Mucosa of rectum (tissue), 2 donors: ENCODE measurements around the gene GNG3.
A peak's percentile ranks its signal among the peaks of the same experiment; 100 is the strongest.

Source experiments
- H3K27ac ChIP-seq, 2 donors: one replicate each; pipeline ENCODE4 v1.7.0; 2013; ENCODE audit warnings: inconsistent platforms in 2 of 2, low read depth in 2 of 2, low read length in 2 of 2
- H3K27me3 ChIP-seq, 2 donors: one replicate each; pipeline ENCODE4 v1.7.0; 2013; ENCODE audit warnings: low read length in 2 of 2; ENCODE audit not compliant: control insufficient read depth in 2 of 2, insufficient read depth in 2 of 2
- H3K36me3 ChIP-seq, 2 donors: one replicate each; pipeline ENCODE4 v1.7.0; 2013; ENCODE audit warnings: low read length in 2 of 2; ENCODE audit not compliant: control insufficient read depth in 2 of 2, insufficient read depth in 2 of 2
- H3K4me1 ChIP-seq, 2 donors: one replicate each; pipeline ENCODE4 v1.7.0; 2013; ENCODE audit warnings: low read length in 2 of 2, mild to moderate bottlenecking in 1 of 2; ENCODE audit not compliant: control insufficient read depth in 2 of 2, insufficient read depth in 2 of 2
- H3K4me3 ChIP-seq, 2 donors: one replicate each; pipeline ENCODE4 v1.7.0; 2013; ENCODE audit warnings: low read length in 2 of 2
- H3K9ac ChIP-seq, 2 donors: one replicate each; pipeline ENCODE4 v1.7.0; 2013; ENCODE audit warnings: low read length in 2 of 2, low read depth in 1 of 2, mild to moderate bottlenecking in 1 of 2
- H3K9me3 ChIP-seq, 2 donors: one replicate each; pipeline ENCODE4 v1.7.0; 2013; ENCODE audit warnings: low read length in 2 of 2; ENCODE audit not compliant: control insufficient read depth in 2 of 2
- donor health status: healthy.
- donor health status: Normal muscosa, but diverticular disease.

The GNG3 gene

DNA sequence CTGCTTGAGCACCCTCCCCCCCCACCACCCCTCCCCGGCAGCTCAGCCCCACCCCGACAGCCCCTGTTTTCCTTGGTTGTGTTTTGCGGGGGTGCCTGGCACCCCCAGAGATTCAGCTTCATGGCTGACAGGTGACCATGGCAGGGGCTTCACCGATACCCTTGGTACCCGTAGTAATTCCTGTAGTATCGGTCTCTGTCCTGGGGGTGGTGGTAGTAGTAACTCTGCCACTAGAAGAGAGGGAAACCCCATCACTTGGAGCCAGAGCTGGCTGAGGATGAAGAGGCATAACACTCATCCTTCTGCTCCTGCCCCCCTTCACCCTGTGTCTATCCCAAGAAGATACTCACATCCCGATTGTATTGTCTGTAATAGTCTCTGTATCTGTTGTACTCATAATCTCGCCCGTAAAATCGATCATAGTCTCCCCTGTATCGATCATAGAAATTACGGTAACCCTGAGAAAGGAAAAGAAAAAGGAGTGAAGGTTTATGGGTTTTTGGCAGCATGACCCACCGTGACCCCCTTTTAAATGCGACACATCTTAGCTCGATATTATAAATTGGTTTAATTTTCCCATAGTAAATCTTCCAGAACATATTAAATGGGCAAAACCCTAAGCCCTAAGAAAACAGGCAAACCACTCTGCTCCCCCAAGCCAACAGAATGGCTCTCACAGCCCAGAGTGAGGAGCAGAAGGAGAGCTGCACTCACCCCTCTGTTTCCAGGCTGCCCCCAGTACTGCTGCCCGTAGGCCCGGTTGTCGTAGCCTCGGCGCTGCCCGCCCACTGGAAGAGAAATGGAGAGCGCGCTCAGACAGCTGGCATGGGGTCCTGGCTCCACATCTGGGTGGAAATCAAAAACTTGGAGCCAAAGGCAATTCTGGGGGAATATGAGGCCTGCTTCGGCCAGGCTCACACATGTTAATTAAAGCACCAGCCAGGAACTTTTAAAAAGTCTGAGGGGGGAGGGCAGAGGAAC, 8.0 kb downstream of the GNG3 start:
- Histone ChIP-seq H3K27me3 (no peaks in the 10 kb centered on the region), H3K9ac (no peak overlapping the region), H3K4me1 (peaks cover 11 to 15% of the 10 kb centered on the region in 2 donors), H3K36me3 (peaks cover 73 to 74% of the 10 kb centered on the region in 2 donors), H3K4me3 (no peak overlapping the region), H3K9me3 (no peaks in the 10 kb centered on the region), H3K27ac (no peak overlapping the region)

DNA sequence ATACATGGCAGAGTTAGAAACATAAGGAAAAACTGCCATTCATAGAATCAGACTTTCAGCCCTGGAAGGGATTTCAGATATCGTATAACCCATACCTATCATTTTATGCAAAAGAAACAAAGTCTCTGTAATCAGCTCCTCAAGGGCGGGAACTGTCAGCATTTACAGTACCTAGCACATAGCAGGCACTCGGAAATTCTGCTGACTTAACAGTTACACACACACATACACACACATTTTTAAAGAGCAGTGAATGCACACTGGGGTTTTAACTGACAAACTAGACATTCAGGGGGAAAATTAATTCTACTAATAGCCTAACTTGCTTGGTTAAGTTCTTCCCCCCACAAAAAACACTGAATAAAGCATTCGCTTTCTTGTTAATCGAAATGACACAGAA, 8.7 kb downstream of the GNG3 start:
- Histone ChIP-seq H3K4me1 (peaks cover 10 to 12% of the 10 kb centered on the region in 2 donors), H3K9me3 (no peaks in the 10 kb centered on the region), H3K4me3 (no peak overlapping the region), H3K27me3 (no peaks in the 10 kb centered on the region), H3K36me3 (peaks cover 77% of the 10 kb centered on the region in 2 donors), H3K9ac (no peak overlapping the region), H3K27ac (no peak overlapping the region)

DNA sequence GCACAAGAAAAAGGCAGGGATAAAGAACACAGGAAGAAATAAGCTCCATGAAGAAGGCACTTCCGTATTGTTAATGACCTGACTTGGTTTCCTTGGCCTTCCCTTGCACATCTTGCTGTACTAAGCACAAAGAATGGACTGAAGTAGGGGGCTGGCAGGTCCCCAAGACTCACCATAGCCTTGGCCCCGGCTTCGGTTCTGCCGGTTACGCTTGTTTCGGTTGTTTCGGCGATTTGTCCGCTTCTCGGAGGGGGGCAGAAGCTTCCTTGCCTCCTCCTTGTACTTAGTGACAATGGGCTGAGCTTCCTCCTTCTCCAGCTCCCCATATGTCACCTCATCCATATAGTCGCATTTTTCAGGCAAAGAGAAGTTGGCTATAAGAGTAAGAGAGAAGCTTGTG, 9.3 kb downstream of the GNG3 start:
- Histone ChIP-seq H3K4me3 (no peak overlapping the region), H3K36me3 (peaks cover 78 to 81% of the 10 kb centered on the region in 2 donors), H3K27me3 (no peaks in the 10 kb centered on the region), H3K4me1 (peaks cover 10 to 12% of the 10 kb centered on the region in 2 donors), H3K27ac (no peak overlapping the region), H3K9me3 (no peaks in the 10 kb centered on the region), H3K9ac (no peak overlapping the region)

DNA sequence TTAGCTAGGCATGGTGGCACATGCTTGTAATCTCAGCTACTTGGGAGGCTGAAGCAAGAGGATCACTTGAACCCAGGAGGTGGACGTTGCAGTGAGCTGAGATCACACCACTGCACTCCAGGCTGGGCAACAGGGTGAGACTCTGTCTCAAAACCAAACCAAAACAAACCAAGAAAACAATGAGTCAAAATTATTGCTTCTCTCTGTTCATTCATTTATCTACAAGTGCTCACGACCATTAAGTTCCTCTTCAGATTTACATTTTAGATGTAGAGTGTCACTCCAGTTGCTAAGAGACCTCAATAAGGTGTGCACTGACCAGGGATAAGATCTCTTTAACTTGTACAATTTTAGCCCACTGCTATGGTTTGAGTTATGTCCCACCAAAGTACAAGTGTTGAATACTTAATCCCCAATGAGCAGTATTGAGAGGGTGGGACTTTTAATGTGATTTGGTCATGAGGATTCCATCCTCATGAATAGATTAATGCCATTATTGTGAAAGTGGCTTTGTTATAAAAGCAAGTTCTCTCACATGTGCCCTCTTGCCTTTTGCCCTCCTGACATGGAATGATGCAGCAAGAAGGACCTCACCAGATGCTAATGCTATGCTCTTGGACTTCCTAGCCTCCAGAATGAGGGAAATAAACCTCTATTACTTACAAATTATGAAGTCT, 12.0 kb downstream of the GNG3 start:
- Histone ChIP-seq H3K9ac (no peak overlapping the region), H3K4me3 (no peak overlapping the region), H3K27me3 (no peaks in the 10 kb centered on the region), H3K36me3 (peaks cover 88 to 90% of the 10 kb centered on the region in 2 donors), H3K9me3 (no peaks in the 10 kb centered on the region), H3K27ac (no peak overlapping the region), H3K4me1 (peaks cover 8% of the 10 kb centered on the region in 2 donors)

DNA sequence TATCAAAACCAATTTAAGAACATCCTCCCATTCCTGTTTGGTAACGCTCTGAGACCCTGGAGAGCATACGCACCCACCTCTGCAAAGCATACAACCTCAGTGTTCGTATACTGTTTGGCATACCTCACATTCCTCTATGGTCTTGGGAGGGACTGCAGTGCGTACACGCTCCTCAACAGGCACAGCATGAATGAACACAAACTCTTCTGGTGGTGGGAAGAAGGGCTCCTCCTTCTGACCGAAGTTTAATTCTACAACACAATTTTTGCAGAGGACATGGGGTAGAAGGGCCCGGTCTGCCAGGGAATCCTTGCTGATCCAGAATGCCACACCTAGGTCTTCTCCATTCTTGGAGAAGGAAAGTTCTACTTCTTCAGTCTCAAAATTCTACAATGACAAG, 14.5 kb downstream of the GNG3 start:
- H3K4me1 ChIP-seq, result peaks cover 14 to 20% of the 10 kb centered on the region in 2 donors

DNA sequence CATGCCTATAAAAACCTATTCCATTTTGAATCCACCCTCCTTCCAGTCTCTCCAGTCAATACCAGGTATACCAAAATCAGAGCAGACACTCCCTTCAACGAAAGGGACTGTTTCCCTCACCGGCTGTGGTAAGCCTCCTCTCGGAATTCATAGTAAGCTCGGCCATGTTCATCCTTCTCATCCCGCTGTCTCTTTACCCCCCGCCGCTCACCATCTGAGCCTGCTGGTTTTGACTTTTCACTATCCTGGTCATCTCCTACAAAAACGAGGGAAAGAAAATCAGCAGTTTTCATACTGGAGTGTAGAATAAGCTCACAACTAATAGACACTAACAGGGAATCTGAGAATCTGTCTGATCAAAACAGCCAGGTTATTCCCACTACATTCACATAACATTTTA, 16.7 kb downstream of the GNG3 start:
- no peak overlapping the region for H3K9ac ChIP-seq
- no peak overlapping the region for H3K27ac ChIP-seq
- H3K4me3 ChIP-seq, result peak overlapping the region; percentile 28 to 95

More for the DNA sequence above, 14.5 kb downstream of the GNG3 start:
- H3K27ac ChIP-seq, result no peak overlapping the region
- no peak overlapping the region for H3K9ac ChIP-seq
- no peaks in the 10 kb centered on the region for H3K27me3 ChIP-seq
- no peaks in the 10 kb centered on the region for H3K9me3 ChIP-seq
- peaks cover 65 to 67% of the 10 kb centered on the region in 2 donors for H3K36me3 ChIP-seq
- H3K4me3 ChIP-seq, result no peak overlapping the region

DNA sequence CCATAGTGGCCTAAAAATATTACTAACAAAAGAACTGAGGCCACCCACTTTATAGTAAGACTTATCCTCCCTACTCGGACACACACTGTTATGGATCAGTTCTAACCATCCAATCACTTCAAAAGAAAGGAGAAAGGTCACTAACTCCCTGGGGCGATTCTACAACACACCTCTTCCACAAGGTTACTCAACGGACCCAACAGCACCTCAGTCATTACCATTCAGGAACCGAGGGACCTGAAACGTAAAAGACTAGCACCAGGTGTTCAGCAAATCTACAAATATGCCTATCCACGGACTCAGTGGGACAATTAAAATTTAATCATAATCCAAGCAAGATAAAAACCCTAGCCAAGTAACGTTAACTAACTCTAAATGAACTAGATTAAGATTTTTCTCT, 18.2 kb downstream of the GNG3 start:
- Histone ChIP-seq H3K4me3 (peak overlapping the region; percentile 95 to 98), H3K27ac (peak overlapping the region; percentile 93), H3K4me1 (peaks cover 29 to 31% of the 10 kb centered on the region in 2 donors), H3K36me3 (peaks cover 35 to 37% of the 10 kb centered on the region in 2 donors), H3K9ac (peak overlapping the region; percentile 81 to 89), H3K27me3 (no peaks in the 10 kb centered on the region), H3K9me3 (no peaks in the 10 kb centered on the region)

More for the DNA sequence above, 16.7 kb downstream of the GNG3 start:
- no peaks in the 10 kb centered on the region for H3K9me3 ChIP-seq
- H3K27me3 ChIP-seq, result no peaks in the 10 kb centered on the region
- peaks cover 20 to 22% of the 10 kb centered on the region in 2 donors for H3K4me1 ChIP-seq
- H3K36me3 ChIP-seq, result peaks cover 47% of the 10 kb centered on the region in 2 donors

DNA sequence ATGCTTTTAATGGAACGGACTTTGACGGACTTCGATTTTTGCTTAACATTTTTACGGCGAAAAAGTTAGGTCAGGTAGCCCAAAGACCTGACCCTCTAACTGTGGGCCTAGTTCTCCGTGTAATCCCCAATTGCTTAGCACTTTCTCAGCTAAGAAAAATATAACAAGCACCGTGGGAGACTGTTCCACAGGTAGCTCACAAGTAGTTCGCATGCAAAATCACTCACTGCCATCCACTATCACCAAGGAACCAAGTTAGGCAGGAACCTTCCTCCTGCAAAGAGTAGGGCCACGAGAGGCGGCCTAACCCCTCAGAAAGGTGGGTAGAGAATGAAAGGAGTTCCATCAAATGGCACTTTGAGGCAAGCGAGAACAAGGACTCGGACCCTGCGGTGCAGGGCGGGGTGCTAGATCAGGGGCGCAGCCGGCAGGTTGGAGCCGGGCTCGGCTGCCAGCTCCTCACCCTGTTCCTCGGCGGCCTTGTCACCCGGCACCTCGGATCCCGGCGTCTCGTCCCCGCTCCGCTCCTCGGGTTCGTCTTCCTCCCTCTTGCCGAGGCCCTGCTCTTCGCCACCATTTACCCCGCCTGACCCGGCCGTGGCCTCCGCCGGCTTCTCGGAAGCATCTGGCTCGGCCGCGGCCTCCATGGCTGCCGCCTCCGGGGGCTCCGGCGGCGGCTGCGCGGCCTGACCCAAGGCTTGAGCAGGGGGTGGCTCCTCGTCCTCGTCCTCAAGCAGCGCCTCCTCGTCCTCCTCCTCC, 18.9 kb downstream of the GNG3 start:
- H3K27me3 ChIP-seq, result no peaks in the 10 kb centered on the region
- peaks cover 28 to 30% of the 10 kb centered on the region in 2 donors for H3K36me3 ChIP-seq
- H3K9ac ChIP-seq, result peak overlapping the region; percentile 81 to 89
- no peaks in the 10 kb centered on the region for H3K9me3 ChIP-seq
- H3K4me3 ChIP-seq, result peak overlapping the region; percentile 95 to 98
- peak overlapping the region; percentile 93 for H3K27ac ChIP-seq
- peaks cover 29 to 31% of the 10 kb centered on the region in 2 donors for H3K4me1 ChIP-seq

DNA sequence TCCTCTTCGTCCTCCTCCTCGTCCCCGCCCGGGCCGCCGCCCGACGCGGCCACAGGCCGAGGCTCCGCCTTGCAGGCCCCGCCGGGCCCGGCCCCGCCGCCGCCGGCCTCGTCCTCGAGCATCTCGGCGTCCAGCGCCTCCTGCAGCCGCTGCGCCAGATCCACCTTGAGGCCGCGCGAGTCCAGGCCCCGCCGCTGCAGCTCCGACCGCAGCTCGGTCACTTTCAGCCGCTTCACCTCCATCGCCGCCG, 19.4 kb downstream of the GNG3 start:
- Histone ChIP-seq H3K4me3 (peak overlapping the region; percentile 95 to 98), H3K27ac (peak overlapping the region; percentile 93), H3K9me3 (no peaks in the 10 kb centered on the region), H3K36me3 (peaks cover 23 to 26% of the 10 kb centered on the region in 2 donors), H3K9ac (peak overlapping the region; percentile 81 to 89), H3K27me3 (no peaks in the 10 kb centered on the region), H3K4me1 (peaks cover 29 to 31% of the 10 kb centered on the region in 2 donors)
